Esophagus muscularis mucosa (tissue), 4 donors: ENCODE measurements around the gene PRM3.

ENCODE experiments used
- CTCF ChIP-seq, 3 experiments: fragments of 200-600 bp in 2 of 3; fragments of 450-650 bp in 1 of 3; sonication (generic) in 2 of 3; IDR thresholded peaks; one replicate each; pipeline ENCODE4 v1.5.1; 2017 to 2019; ENCODE audit warnings: antibody characterized with exemption in 3 of 3, mild to moderate bottlenecking in 2 of 3, moderate library complexity in 1 of 3
- EP300 ChIP-seq: sonication (generic); formaldehyde crosslinking; IDR thresholded peaks from one replicate; pipeline ENCODE4 v1.6.1; 2017; ENCODE audit warnings: antibody characterized with exemption
- POLR2A ChIP-seq: fragments of 450-650 bp; IDR thresholded peaks from one replicate; pipeline ENCODE4 v1.6.1; 2017; ENCODE audit warnings: antibody characterized with exemption, moderate library complexity, mild to moderate bottlenecking, low read depth
- POLR2AphosphoS5 ChIP-seq, 2 donors: sonication (generic); formaldehyde crosslinking; IDR thresholded peaks; one replicate each; pipeline ENCODE4 v1.6.1; 2017; ENCODE audit warnings: antibody characterized with exemption in 2 of 2

DNA sequence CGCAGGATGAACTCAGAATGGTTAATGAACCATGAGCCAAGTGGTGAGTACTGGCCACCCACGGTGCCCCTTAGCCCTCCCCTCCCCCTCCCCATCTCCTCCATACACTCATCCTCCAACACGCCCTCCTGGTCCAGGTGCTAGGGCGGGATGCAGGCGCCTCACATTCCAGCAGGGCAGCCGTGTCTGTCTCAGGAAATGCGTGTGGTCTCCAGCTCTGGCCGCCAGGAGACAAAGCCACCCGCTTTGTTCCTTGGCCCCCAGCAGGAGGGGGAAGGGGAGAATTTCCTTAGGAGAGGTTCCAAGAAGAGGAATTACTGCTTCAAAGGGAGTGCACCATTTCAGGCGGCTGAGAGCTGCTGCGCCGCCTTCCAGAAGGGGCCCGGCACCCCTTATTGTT is 42.1 kb upstream of the PRM3 start:
- TF ChIP-seq POLR2A (no peak), CTCF (IDR thresholded peaks at IDR 0.05) (no peak), EP300 (no peak), POLR2AphosphoS5 (IDR thresholded peaks at IDR 0.05) (no peak)
